ENCODE results near the gene MAD1L1.

Gene MAD1L1

DNA sequence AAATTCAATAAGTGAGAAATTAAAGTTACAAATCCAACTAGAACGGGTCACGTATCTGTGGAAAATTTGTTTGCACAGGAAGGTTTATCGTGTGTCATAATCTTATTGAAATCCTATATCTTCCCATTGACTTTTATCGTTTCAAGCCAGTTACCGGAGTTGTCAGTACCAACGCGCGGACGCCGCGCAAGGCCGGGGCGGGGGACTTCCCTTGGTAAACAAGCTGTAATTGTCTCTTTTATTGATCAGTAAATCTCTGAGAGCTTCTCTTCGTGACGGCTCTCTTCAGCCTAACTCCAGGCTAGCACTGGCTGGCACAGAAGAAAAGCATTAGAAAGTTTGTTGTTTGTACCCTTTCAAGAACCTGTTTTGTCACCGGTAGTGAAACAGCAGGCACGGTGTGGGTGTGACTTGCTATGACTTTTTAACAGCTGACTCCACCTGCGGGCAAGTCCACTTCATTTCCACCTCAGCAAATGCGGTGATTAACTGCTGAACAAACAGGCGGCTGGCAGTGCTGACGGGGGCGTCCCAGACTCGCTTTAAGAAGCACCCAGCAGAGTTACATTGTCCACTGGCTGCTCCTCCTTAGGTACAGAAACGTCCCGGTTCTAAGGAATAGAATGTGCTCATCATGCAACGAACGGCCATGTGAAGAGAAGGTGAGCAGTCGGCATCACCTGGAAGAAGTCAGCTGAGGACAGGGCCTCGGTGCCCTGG is 215.8 kb downstream of the MAD1L1 start:
- no peak for DNase-seq (ENCODE audit: low read depth in 1 of 2, low spot score in 1 of 2)

GRCh38 chr7:2016021-2016631 is 216.6 kb downstream of the MAD1L1 start:
- DNase-seq (ENCODE audit: low read depth in 1 of 2, low spot score in 1 of 2) = no peak

DNA sequence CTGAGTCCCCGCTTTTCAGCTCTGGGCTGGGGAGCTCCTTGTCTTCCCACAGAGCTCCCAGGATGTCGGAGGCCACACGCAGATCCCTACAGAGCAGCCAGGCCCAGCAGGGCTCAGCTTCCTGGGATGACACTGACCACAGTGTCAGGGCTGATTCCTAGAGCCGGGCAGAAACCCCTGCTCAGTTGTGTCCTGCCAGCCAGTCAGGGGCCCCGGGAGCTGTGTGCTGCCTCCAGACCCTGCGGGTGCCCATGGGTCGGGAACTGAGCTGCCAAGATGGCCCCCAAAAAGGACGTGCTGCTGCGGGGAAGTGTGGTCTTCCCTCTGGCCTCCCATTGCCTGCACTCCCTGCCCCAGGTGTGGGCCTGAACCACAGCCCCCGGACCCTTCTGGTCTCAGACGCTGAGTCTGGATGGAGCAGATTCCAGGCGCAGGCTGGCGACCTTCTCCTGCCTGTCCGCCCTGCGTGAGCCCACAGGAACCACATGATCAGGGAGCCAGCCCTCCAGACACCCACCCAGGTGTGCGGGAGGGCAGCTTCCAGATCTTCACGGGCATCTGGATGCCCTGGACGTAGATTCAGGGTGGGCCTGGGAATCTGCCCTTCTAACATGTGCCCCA is 217.4 kb downstream of the MAD1L1 start:
- DNase-seq (ENCODE audit: low read depth in 1 of 2, low spot score in 1 of 2) = no peak

GRCh38 chr7:2014391-2015241 is 218.1 kb downstream of the MAD1L1 start:
- no peak for DNase-seq (ENCODE audit: low read depth in 1 of 2, low spot score in 1 of 2)

GRCh38 chr7:2013381-2014311 is 219.1 kb downstream of the MAD1L1 start:
- DNase-seq (ENCODE audit: low read depth in 1 of 2, low spot score in 1 of 2) = no peak

GRCh38 chr7:2012981-2013380 is 219.8 kb downstream of the MAD1L1 start:
- DNase-seq (ENCODE audit: low read depth in 1 of 2, low spot score in 1 of 2) = no peak

DNA sequence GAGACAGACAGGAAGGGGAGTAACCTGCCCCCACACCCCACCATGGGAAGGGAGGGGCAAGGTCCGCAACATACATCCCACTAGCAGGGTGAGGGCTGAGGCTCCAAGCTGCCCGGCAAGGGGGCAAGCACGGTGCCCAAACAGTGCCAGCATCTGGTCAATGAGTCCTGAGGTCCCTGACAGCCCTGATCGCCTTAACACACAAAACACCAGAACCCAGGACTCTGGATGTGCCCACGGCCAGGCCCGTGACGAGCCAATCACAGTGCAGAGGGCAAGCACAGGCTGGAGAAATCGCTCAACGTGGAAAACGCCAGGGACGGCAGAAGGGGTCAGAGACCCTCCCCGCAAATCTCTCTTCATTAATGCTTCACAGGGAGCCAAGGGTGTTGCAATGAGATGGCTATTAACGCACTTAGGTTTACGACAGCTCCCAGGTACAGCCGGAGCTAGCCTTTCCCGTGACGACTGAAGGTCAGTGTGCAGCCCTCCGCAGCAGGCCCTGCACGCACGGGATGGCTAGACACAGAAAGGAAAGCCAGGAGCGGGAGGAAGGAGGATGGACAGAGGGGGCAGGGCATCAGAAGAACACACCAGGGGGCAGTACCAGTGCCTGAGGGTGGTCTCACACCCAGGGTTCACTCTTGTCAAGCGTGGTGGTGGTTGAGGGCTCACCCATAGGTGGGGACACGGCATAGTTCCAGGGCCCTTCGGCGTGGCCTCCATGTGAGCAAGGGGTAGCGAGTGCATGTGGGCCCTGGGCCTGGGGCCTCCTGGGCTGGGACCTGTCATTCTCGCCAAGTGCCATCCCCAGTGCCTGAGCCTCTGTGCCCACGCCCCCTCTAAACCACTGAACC is 220.5 kb downstream of the MAD1L1 start:
- no peak for DNase-seq (ENCODE audit: low read depth in 1 of 2, low spot score in 1 of 2)

DNA sequence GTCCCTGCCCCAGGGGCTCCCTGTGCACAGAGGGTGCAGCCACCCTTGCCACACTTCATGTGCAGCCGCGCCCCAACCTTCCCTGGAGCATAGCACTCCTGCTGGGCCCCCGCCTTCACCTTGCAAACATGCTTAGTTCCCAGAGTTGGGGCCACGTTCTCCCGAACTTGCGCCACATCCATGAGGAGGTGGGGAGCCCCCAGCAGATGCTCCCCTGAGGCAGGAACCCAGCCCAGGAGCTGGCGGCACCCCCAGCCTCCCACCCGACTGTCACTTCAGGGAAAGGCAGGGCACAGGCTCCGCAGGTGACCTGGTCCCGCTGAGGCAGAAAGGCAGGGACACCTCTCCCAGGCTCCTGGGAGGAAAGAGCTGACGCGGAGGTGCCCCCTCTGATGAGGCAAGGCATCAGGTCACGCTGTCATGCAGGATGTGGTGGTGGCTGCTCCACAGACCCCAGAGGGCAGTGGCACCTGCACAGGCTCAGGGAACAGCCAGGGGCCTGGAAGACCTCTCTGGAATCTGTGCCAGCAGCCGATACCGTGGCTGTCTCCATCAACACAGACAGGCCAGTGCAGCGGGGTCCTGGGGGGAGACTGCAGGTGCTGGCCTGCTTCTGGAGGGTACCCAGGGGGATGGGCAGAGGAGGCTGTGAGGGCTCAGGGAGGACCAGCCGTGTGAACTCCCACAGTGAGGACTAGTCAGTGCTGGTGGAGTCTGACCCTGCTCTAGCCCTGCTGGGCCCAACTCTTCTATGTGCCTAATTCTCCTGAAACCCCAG is 221.3 kb downstream of the MAD1L1 start:
- DNase-seq (ENCODE audit: low read depth in 1 of 2, low spot score in 1 of 2) = no peak

DNA sequence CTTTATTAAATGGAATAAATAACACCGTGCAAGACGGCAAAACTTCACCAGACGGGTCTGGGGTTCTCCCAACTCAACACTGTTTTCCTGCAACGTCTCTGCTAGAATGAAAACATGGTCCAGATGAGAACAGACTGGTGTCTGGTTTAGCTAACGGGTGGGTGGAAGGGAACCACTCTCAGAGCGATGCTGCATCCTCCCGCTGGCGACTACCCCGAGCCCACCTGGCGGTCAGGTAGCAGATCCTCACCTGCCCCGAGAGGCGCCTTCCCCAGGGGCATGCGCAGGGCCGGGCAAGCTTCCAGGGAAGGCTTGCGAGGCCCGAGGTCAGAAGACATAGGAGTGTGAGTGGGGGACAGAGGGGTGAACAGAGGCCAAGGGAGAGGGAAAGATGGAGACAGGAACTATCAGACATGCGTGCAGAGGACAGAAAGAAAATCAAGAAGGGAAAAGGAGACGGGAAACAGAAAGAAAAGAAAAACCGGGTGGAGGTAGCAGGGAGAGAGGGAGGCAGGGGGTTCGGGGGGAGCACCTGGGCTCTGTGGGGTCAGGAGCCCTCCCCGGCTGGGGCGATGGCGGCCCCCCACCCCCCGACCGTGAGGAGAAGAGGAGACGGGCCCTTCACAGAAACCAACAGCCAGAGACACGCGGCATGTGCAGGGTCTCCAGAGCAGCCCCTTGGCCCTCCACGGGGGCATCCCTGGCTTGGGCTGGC is 222.0 kb downstream of the MAD1L1 start:
- DNase-seq (ENCODE audit: low read depth in 1 of 2, low spot score in 1 of 2) = no peak

GRCh38 chr7:2010101-2010500 is 222.6 kb downstream of the MAD1L1 start:
- DNase-seq (ENCODE audit: low read depth in 1 of 2, low spot score in 1 of 2) = no peak

DNA sequence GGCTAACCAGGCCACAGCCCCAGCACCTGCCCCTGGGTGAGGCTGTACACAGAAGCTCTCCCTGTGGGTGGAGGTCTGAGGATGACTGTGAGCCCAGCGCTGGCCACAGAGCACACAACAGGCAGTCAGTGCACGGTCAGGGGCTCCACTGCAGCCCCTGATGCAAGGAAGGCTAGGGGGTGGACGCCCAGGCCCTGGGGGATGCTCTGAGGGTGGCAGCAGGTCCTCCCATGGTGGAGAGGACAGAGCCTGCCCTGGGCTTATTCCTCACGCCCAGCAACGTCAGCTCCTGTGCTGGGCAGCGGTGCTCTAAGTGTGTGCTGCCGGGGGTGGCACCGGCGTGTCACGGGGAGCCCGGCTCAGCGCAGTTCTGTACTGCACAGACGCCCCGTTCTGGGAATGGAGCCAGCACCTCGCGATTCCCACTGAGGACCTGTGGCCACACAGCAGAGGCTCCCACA is 223.2 kb downstream of the MAD1L1 start:
- DNase-seq (ENCODE audit: low read depth in 1 of 2, low spot score in 1 of 2) = no peak

- DNase-seq (ENCODE audit: low read depth in 1 of 2, low spot score in 1 of 2) = no peak
These were observed 223.7 kb downstream of the MAD1L1 start for GRCh38 chr7:2008936-2009540.

- no peak for DNase-seq (ENCODE audit: low read depth in 1 of 2, low spot score in 1 of 2)
These were observed 224.4 kb downstream of the MAD1L1 start for GRCh38 chr7:2008101-2008935.

GRCh38 chr7:2007551-2007950 is 225.2 kb downstream of the MAD1L1 start:
- DNase-seq (ENCODE audit: low read depth in 1 of 2, low spot score in 1 of 2) = no peak

DNA sequence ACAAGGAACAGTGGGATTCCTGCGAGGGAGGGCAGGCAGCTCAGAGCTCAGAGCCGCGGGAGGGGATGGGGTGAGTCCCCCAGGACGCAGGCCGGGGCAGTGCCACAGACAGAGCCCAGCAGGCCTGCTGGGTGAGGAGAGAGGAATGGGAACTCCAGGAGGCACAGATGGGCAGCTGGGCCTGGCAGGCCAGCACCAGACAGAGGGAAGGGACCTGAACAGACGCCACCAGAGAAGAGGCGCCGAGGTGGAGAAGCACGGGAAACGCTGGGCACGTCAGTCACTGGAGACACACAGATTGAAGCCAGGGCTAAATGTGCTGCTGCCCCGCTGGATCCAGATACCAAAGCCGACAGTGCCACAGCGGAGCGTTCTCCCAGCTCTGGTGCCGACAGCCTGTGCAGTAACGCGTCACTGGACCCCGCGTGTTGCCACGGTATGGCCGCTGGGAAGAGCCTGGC is 225.8 kb downstream of the MAD1L1 start:
- no peak for DNase-seq (ENCODE audit: low read depth in 1 of 2, low spot score in 1 of 2)

DNA sequence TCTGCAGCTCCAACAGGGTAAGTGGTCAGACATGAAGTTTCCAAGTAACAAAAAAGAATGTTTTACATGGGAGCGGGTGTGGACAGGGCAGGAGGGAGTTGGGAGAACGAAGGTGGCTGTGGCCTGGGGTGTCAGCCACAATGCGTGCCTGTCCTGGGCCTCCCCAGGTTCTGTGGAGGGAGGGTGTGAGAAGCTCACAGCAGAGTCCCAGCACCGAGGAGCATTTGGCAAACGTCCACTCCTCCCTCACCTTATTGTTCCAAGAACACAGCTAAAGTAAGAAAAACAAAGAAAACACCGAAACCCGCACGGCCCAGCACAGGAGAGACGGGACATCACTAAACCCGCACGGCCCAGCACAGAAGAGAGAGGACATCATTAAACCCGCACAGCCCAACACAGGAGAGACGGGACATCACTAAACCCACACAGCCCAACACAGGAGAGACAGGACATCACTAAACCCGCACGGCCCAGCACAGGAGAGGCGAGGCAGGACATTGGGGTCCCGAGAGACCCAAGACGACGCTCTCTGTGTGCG is 226.4 kb downstream of the MAD1L1 start:
- DNase-seq (ENCODE audit: low read depth in 1 of 2, low spot score in 1 of 2) = no peak

Data from stimulated activated CD4-positive, alpha-beta T cell treated with anti-CD3 and anti-CD28 coated beads, Interleukin-15, amount 100 ng/mL, for 1 hour (primary cell).